HG03135 (cell line): ENCODE measurements around the gene MYO1D.

ENCODE experiments used
- ATAC-seq: cut with Tn5 transposase; IDR thresholded peaks from one replicate; pipeline ENCODE4 v1.9.1; 2021; ENCODE audit warnings: mild to moderate bottlenecking, moderate library complexity; ENCODE audit not compliant: unreplicated experiment

Gene MYO1D

DNA sequence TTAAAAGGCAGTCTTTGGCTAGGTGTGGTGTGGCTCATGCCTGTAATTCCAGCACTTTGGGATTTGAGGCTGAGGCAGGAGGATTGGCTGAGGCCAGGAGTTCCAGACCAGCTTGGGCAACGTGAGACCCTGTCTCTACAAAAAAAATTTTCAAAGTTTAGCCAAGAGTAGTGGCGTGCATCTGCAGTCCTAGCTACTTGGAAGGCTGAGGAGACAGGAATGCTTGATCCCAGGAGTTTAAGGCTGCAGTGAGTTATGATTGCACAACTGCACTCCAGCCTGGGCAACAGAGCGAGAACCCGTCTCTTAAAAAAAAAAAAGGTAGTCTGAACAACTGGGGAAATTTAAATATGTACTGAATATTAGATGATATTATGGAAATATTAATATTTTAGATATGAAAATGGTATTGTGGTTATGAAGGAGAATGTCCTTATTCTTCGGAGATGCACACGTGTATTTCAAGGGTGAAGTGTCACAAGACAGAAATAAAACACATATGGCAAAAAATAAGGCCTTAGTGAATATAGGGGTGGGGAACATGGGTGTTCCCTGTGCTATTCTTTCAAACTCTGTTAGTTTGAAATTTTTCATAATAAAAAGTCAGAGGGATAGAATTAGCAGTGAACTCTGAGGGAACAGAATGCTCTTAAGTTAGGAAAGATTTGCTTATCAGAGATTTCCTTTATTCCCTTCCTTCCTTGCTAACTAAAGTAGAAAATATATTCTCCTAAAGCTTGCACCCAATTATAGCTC, 245.4 kb downstream of the MYO1D start:
- ATAC-seq, result no peak

- no peak for ATAC-seq
These were observed 247.2 kb downstream of the MYO1D start for GRCh38 chr17:32629563-32630190.

GRCh38 chr17:32628271-32629044, 248.5 kb downstream of the MYO1D start:
- no peak for ATAC-seq

GRCh38 chr17:32627239-32627996, 249.5 kb downstream of the MYO1D start:
- no peak for ATAC-seq

- no peak for ATAC-seq
These were observed 250.5 kb downstream of the MYO1D start for GRCh38 chr17:32626379-32626791.

- no peak for ATAC-seq
These were observed 251.0 kb downstream of the MYO1D start for GRCh38 chr17:32625971-32626370.

GRCh38 chr17:32623196-32623595, 253.7 kb downstream of the MYO1D start:
- no peak for ATAC-seq

- no peak for ATAC-seq
These were observed 254.4 kb downstream of the MYO1D start for GRCh38 chr17:32622540-32622939.

GRCh38 chr17:32621612-32622312, 255.2 kb downstream of the MYO1D start:
- no peak for ATAC-seq

DNA sequence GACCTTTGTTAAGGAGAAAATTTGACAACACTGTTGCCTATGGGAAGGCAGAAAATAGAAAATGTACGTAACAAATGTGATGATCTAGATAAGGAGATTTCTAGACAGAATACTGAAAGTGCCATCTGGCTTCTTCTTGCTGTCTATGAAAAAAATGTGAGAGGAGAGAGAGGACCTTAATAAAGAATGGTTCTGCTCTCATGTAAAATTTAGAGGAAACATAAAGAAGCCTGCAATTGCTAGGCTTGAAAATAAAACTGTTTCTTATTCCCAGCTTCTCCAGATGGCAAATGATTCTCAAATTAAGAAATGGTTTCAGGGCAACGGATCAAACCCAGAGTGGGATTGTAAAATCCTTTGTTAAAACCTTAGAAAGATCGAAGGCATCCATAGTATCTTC, 261.6 kb downstream of the MYO1D start:
- ATAC-seq, result no peak

DNA sequence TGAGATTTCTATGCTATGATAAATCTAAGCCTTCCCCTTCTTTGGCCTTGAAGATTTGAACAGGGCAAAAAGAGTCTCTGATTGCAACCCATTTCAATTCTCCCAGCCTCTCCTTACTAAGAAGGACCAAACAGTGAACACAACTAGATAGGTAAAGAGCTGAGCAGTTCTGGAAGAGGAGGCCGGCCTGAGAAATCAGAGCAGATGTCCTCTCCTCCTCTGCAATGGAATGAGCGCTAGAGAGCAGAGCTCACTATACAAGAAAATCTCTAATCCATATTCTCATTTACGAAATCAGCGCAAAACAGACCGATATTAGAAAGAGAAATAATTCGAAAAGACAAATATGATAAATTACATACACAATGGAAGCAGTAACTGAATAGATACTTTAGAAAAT, 266.0 kb downstream of the MYO1D start:
- ATAC-seq, result no peak

DNA sequence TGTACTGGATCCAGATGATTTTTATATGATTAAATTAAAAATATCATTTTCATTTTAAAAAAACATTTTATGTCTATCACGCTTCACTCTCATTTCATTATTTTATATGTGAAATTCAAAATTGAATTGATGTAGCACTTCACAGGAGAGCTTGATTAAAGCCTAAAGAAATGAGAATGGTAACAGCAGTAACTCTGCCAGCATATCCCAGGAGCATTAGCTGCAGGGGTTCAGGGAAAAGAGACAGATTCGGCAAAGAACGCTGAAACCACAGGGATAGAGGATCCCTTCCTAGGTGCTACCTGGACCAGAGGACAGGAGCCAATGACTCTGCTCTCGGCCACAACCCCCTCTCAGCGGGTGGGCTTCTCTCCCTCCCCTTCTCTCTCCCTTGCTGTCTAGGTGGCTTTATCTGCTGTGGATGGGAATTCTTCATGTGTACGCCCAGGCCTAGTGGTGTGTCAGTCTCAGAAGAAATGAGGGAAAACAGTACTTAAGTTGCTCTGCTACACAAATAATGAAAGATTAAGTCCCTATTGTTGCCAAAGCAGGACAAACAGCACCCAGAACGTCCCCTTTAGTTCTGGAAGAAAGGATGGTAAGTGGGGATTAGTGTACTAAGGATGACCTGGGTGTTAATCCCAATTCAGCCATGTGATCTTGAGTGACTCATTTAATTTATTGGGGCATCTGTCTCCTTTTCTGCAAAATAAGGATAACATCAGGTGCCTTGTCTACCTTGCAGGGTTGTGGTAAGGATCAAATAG, 266.9 kb downstream of the MYO1D start:
- no peak for ATAC-seq

DNA sequence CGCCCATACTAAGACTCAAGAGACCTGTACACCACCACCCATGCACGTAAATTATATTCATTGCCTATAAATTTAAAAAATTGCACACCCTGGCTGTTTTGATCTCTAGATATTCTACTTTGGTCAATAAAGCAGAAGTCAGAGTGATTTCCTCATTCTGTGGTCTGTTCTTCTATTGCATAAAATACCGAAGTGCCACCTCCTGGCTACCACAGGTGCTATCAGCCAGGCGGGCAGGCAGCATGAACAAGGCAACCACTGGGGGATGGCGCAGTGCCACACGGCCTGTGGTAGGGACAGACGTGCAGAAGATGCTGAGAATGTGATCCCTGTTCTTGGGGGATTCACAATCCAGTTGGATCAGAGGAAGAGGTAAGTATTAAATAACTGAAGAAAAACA, 267.8 kb downstream of the MYO1D start:
- ATAC-seq, result peak; percentile 54

DNA sequence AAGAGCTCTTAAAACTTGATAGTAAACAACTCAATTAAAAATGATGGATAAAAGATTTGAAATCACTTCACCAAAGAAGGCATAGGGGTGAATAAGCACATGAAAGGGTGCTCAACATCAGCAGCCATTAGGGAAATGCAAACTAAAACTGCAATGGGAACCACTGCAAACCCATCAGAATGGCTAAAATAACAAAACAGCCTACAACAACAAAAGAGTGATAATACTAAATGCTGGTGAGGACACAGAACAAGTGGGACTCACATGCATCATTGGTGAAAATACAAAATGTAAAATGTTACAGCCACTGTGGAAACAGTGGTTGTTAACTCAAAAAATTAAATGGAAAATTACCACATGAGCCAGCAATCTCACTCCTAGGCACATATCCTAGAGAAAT, 268.7 kb downstream of the MYO1D start:
- no peak for ATAC-seq

DNA sequence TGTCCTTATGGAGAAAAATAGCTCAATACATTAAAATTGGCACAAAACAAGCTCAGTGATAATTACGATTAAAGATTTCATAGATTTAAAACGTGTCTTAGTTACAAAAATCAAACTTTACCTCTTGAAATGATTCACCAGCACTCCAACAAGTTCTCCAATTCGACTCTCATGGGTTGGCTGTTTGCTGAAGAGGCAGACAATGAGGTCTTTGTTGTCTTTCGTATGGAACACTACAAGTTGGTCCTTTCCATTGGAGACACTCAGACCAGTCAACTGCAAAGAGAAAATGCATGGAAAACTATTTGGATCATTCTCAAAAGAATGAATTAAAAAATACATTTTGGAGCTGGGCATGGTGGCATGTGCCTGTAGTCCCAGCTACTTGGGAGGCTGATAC, 272.0 kb downstream of the MYO1D start:
- ATAC-seq, result no peak

- ATAC-seq, result no peak
These were observed 274.5 kb downstream of the MYO1D start for GRCh38 chr17:32602396-32602795.

- ATAC-seq, result no peak
These were observed 275.1 kb downstream of the MYO1D start for GRCh38 chr17:32601866-32602265.

DNA sequence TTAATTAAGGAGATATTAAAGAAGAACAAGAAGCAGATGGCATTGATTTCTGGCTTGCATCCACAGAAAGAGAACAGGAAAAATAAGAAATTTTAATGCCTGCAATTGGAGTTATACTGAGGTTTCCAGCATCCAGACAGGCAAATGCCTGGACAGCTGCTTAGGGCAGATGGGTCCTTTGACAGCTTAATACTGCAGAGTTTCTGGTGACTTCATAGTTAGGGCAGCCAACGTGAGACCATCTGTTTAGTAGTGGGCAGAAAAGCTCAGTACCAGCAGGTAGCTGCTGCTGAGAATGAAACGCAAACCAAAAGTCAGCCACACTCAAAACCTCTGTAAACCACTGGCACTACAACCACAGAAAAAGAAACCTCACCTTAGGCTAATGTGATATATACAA, 280.3 kb downstream of the MYO1D start:
- peak; percentile 82 for ATAC-seq

DNA sequence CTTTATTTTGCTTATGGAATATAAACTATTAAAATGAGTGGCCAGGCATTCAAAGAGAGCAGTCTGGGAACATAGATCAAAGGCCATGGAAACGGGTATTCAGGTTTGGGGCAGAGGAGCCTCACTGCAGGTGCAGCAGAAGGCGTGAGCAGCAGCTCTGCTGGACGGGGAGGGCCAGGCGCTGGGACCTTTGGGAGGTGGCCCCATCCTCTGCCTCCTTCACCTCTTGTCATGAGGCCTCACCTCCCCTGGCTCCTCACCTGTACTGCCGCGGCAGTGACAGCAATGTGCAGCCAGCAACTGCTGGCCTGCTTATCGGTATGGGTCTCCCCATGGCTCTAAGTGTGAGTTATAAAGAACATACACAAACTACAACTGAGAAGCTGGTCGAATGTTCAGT, 280.7 kb downstream of the MYO1D start:
- no peak for ATAC-seq

DNA sequence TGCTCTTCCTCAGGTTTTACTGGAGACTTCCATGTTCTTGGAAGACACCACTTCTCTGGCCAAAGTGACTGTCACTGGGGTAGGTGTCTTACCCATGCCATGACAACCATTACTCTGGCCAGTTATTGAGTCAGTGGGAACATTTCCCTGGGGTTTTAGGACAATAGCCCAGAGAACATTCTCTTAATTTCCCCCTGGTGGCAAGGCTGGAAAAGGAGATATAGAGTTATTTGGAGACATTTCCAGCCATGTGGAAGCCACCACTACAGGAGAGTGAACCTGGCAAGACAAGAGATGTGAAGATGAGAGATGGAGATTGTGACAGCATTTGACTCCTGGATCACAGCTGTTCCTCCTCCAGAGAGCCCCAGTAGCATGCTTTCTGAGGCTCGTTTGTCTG, 283.9 kb downstream of the MYO1D start:
- ATAC-seq, result no peak
